ENCODE measurements around the gene SREBF1.
A peak's percentile ranks its signal among the peaks of the same experiment; 100 is the strongest.

Gene SREBF1

DNA sequence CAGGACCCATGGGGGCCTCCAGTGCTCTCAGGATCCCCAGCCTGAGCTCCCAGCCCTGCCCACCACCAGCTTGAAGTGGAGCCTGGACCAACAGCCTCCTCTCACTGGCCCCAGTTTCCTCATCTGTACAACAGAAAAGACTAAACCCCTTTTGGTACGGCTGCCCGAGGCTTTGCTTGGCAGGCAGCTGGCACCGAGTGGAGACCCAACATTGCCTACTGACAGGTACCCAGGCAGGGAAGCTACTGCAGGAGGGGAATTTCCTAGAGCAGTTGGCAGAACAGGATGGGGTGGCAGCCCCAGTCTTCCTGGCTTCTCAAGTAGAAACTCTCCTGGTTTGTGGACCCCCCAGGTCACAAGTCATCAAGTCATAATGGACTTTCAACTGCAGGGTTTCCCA is 14.2 kb downstream of the SREBF1 start:
- no peak for DNase-seq

DNA sequence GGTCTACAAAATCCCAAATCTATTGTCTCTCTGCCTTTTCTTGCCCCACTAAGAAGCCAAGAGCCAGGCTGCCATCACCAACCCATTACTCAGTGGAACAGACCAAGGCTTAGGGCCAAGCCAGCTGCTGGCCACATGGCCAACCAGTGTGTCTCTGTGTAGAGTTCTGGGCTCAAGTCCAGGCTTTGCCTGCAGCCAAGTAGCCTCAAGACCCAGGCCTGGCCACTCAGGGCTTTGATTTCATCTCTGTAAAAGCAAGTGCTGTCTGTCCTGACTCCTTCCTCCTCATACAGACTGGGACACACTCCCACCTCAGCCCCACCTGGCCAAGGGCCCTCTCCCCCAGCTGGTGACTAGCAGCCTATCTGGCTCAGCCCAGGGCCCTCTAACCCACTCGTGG is 14.6 kb downstream of the SREBF1 start:
- no peak for DNase-seq

GRCh38 chr17:17820463-17821158 is 16.2 kb downstream of the SREBF1 start:
- no peak for DNase-seq

DNA sequence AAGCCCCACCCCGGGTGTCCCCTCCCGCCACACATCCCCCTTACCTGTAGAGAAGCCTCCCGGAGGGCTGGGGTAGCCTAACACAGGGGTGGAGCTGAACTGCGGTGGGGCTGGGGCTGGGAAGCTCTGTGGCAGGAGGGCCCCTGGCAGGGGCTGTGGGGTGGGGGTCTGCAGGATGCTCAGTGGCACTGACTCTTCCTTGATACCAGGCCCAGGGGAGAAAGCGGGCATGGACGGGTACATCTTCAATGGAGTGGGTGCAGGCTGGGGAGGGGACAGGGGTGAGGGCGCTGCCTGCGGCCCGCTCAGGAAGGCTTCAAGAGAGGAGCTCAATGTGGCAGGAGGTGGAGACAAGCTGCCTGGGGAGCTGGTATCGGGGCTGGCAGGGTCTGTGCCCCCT is 16.7 kb downstream of the SREBF1 start:
- no peak for DNase-seq

- peak; percentile 97 for DNase-seq
These were observed 17.2 kb downstream of the SREBF1 start for GRCh38 chr17:17819561-17819995.

DNA sequence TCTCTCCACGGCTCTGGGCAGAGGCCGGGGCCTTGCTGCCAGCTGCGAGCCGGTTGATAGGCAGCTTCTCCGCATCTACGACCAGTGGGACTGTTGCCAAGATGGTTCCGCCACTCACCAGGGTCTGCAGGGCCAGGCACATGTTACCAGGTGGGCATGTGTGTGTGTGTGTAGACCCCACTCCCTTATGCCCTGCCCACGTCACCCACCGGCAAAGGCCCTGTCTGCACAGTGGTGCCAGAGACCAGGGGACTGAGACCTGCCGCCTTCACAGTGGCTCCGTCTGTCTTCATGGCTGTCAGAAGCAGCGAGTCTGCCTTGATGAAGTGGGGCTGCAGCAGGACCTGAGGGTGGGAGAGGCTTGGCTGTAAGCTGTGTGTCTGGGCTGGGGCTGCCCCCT is 17.7 kb downstream of the SREBF1 start:
- DNase-seq, result no peak

- DNase-seq, result no peak
These were observed 18.7 kb downstream of the SREBF1 start for GRCh38 chr17:17818088-17818526.

DNA sequence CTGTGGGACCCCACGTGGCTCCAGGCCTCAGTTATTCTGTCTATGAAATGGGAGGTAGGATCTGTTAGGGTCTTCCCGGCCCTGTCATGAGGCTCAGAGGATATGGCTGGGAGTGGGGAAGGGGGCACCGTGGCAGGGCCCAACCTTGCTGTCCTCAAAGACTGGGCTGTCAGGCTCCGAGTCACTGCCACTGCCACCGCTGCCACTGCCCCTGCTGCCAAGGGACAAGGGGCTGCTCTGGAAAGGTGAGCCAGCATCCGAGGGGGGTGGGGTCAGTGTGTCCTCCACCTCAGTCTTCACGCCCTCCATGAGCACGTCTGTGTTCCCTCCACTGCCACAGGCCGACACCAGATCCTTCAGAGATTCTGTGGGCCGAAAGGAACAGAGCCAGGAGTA is 19.2 kb downstream of the SREBF1 start:
- no peak for DNase-seq

DNA sequence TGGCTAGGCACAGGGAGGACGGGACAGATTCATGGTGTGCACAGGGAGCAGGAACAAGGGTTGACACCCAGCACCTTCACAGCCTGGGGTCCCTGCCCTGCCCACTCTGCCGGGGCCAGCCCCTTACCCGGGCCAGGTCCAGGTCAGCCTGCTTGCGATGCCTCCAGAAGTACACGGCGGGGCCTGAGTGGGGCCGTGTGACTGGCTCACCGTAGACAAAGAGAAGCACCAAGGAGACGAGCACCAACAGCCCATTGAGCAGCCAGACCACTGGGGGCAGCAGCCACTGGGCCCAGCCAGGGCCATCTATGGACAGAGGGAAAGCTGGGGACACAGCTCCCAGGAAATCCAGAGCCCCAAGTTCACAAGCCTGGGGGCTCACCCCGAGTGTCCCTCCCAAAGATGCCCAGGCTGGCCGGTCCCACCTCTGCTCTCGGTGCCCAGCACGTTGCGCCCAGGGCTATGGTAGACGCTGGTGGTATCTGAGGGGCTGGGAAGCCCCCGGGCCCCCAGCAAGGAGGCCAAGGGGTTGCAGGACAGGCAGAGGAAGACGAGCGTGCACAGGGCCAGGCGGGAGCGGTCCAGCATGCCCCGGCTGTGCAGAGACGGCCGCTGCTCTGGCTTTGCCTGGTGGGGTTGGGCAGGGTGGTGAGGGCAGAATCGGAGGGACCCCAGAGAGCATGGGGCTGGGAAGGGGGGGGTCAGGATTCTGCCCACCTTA is 19.8 kb downstream of the SREBF1 start:
- no peak for DNase-seq

DNA sequence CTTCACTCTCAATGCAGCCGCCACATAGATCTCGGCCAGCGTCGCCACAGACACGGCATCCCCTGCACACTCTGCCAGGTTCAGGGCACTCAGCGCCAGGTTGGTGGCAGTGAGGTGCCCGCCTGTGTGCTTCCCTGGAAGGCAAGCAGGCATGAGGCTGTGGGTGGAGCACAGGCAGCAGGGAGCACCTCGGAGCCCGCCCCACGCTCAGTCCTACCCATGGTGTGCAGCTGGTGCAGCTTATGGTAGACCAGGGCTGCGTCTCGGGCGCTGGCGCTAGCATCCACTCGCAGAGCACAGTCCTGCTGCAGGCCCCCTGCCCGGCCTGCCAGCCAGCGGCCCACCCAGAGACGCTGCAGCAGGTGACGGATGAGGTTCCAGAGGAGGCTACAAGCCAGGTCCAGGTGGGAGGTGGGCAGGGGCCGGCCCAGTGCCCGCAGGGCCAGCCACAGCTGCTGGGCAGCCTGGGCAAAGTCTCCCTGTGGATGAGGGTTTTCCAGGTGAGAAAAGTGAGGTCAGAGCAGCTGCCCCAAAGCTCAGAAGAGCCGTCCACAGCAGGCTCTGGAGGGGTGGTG is 20.5 kb downstream of the SREBF1 start:
- DNase-seq, result no peak

DNA sequence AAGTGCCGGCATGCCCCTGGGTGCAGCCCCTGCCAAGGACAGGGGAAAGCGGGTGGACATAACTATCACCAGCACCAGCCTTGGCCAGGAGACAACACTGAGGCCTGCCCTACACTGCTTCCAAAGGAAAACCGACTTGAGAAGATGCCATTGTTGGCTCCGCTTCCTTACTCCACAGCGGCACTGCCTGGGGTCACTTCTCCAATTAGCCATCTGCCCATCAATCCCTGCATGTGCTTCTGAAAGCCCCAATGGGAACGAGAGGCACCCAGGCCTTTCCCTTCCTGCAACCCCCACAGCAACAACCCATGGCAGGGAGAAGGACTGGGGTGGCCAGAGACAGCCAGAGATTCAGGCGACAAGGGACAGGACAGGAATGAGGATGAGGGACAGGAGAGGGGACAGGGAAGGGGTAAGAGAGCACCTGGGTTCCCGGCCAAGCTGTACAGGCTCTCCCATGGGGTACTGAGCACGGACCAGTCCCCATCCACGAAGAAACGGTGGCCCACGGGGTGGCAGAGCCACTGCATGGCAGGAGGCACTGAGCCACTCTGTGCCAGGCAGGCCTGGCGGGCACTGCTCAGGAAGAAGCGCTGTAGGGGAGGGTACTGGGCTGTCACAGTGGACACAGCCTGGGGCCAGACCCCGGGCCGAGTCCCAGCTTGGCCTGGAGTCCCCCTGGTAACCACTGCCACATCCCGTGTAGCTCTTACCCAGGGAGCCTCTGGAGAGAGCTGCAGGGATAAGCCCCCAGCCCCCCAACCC is 21.2 kb downstream of the SREBF1 start:
- DNase-seq, result no peak

- DNase-seq, result no peak
These were observed 21.8 kb downstream of the SREBF1 start for GRCh38 chr17:17815062-17815406.

GRCh38 chr17:17814162-17815061 is 22.4 kb downstream of the SREBF1 start:
- DNase-seq, result no peak

- no peak for DNase-seq
These were observed 23.1 kb downstream of the SREBF1 start for GRCh38 chr17:17813725-17814095.

DNA sequence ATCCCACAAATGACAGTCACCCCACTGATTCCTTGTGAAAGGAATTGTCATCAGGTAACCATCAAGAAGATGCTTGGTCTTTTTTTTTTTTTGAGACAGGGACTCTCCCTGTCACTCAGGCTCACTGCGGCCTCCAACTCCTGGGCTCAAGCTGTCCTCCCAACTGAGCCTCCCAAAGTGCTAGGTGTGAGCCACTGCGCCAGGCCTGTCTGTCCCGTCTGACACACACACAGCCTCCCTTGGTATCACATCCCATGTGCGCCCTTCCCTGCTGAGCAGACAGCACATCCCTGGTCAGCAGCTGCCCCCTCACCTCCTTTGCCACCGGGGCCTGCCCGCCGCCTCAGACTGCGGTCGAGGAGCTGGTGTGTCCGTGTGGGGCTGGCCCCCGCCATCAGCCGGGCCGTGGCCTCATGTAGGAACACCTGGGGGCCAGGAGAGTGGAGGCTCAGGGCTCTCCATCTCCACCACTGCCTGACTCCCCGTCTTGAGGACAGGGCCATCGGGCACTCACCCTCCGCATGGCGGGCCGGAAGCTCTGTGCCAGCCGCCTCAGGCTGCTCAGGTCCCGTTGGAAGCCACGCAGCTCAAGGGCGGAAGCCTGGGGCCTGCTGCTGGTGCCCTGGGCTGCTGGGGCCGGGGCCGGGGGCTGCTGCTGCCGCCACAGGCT is 23.6 kb downstream of the SREBF1 start:
- no peak for DNase-seq

- DNase-seq, result peak; percentile 92
These were observed 24.4 kb downstream of the SREBF1 start for GRCh38 chr17:17812211-17813054.

DNA sequence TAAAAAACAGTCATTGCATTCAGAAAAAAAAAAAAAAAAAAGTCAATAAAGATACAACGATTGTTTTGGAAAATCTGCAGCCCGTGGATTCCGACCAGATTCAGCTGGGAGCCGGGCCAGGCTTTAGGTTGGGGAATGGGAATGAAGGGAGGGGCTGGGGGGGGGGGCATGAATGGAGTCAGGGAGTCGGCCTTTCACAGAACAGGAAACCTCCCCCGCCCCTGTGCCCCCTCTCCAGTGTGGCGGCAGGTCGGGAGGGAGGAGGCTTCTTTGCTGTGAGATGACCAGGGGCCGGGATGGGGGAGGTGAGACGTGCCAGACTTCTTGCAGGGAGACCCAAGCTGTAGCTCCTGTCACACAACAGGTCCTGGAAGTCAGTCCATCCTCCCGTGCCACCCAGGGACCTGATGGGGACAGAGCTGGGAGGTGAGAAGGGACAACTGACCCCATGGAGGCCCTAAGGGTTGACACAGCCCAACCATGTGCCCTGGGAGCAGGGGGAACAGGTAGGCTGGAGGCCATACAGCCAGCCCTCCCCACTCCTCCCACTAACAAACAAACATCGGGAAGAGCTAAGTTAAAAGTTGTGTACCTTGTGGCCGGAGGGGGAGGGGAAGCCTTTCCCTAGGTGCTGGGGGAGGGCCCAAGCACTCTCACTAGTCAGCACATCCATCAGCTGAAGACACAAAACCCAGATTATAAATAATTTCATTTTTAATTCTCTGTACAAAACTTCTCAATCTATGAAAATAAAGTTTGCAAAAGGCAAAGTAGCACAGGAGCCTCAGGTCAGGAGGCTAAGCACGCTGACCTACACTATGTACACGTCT is 25.2 kb downstream of the SREBF1 start:
- DNase-seq, result peak; percentile 89

- no peak for DNase-seq
These were observed 25.9 kb downstream of the SREBF1 start for GRCh38 chr17:17810895-17811248.

- peak; percentile 95 for DNase-seq
These were observed 26.5 kb downstream of the SREBF1 start for GRCh38 chr17:17810084-17810894.

All from islet precursor cell (in vitro differentiated cells).